HUES6 (cell line): ENCODE results near the gene ARR3.
"Not testable (repeated sequence)": the region's sequence is repeated elsewhere in the genome, so short reads cannot be mapped to it uniquely, and the experiment has no call there.

Experiments
- H3K27ac ChIP-seq: 2 replicates; pipeline ENCODE4 v1.7.0; 2013; ENCODE audit warnings: low read depth, mild to moderate bottlenecking, low read length, inconsistent platforms
- H3K27me3 ChIP-seq: 2 replicates; pipeline ENCODE4 v1.6.1; 2013; ENCODE audit warnings: low read length; ENCODE audit not compliant: control insufficient read depth, insufficient read depth
- H3K36me3 ChIP-seq: 2 replicates; pipeline ENCODE4 v1.6.1; 2013; ENCODE audit warnings: low read length; ENCODE audit not compliant: control insufficient read depth, insufficient read depth
- H3K4me1 ChIP-seq: 2 replicates; pipeline ENCODE4 v1.6.1; 2013; ENCODE audit warnings: low read length; ENCODE audit not compliant: control insufficient read depth, insufficient read depth
- H3K4me3 ChIP-seq: 2 replicates; pipeline ENCODE4 v1.5.1; 2013; ENCODE audit warnings: low read depth, low read length
- H3K9ac ChIP-seq: one replicate; pipeline ENCODE4 v1.6.1; 2013; ENCODE audit warnings: mild to moderate bottlenecking, low read length
- H3K9me3 ChIP-seq: 2 replicates; pipeline ENCODE4 v1.6.1; 2013; ENCODE audit warnings: low read depth, low read length; ENCODE audit not compliant: control insufficient read depth, insufficient read depth

ARR3 gene

DNA sequence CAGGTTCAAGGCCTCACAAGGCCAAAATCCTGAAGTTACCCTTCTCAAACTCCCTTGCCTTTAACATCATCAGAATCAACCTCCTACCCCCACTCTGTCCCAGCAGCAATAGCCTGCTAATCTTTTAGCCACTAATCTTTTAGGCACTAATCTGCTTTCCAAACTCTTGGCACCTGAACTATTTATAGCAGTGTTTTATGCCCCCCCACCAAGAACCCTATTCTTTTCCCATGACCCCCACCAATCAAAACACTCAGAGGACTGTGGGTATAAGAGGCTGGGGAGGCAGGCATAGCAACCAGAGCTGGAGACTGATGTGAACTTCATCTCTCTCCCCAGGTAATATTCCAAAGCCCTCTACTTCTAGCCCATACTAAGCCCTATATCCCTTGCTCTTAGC, at the start of gene ARR3:
TSS of gene ARR3 (plus strand) at position 301 of the 400 bp plus-strand sequence. CDS start 1,052 bp downstream, outside the sequence.
- peaks cover 8% of the 10 kb centered on the region; the same call in 1 of the 2 replicates for H3K27me3 ChIP-seq
- peaks cover 14% of the 10 kb centered on the region; the same call in 1 of the 2 replicates for H3K9me3 ChIP-seq
- no peak within 1 kb of the TSS for H3K4me3 ChIP-seq
- no peaks in the 10 kb centered on the region for H3K36me3 ChIP-seq
- H3K27ac ChIP-seq, result no peak within 1 kb of the TSS
- no peak within 1 kb of the TSS for H3K9ac ChIP-seq
- no peaks in the 10 kb centered on the region for H3K4me1 ChIP-seq

DNA sequence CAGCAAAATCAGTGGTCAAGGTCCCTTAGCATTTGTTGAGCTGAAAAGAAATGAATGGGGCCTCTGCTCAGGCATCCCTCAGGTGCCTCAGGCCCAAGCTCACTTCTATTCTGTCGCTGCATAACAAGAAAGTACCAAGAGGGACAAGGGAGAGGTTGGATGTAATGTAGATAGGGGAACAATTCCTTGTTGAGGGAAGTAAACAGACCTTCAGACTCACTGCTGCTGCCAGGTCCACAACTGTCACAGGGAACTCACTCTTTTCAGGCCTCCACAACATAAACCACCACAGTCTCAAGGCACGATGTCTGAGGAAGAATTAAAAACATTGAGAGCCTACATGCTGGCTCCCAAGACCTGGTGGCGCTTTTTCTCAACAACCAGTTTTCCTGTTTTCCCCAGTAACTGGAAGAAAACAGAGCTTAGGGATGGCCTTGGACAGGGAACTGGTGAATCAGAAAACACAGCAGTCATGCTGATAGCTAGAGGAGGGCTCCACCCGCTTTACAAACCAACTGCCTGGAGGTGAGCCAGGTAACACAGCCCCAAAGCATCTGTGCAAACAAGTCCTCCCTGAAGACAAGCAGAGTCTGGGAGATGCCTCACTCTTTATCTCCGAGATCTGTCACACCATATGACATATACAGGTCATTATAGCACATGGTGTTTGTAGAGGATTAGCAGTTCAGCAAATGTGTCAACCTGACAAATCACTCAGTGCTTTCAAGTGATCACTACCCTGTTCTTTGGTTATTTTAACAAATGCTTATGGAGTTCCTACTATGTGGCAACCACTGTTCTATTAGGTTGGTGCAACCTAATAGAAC, 48.0 kb upstream of the ARR3 start:
- Histone ChIP-seq H3K4me1 (peaks cover 8% of the 10 kb centered on the region; the same call in 1 of the 2 replicates), H3K9me3 (peaks cover 14% of the 10 kb centered on the region), H3K9ac (no peak overlapping the region), H3K36me3 (no peaks in the 10 kb centered on the region), H3K27ac (no peak overlapping the region), H3K4me3 (no peak overlapping the region), H3K27me3 (no peaks in the 10 kb centered on the region)

DNA sequence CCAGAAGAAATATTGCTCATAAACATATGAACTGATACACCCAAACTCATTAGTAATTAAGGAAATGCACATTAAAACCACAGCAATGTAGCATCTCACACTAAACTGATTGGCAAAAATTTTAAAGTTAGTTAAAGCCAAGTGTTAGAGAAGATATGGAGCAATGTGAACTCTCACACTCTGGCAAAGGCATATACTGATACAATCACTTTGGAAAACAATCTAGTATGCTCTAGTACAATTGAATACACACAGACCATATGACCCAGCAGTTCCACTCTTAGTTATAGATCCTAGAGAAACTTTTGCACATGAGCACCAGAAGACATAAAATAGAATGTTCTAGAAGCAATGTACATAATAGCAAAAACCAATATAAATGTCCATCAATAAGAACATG, 42.1 kb upstream of the ARR3 start:
- Histone ChIP-seq H3K27ac (no peak overlapping the region), H3K36me3 (no peaks in the 10 kb centered on the region), H3K4me3 (no peak overlapping the region), H3K9ac (no peak overlapping the region), H3K27me3 (no peaks in the 10 kb centered on the region), H3K4me1 (no peaks in the 10 kb centered on the region), H3K9me3 (peaks cover 10% of the 10 kb centered on the region; the same call in 1 of the 2 replicates)

DNA sequence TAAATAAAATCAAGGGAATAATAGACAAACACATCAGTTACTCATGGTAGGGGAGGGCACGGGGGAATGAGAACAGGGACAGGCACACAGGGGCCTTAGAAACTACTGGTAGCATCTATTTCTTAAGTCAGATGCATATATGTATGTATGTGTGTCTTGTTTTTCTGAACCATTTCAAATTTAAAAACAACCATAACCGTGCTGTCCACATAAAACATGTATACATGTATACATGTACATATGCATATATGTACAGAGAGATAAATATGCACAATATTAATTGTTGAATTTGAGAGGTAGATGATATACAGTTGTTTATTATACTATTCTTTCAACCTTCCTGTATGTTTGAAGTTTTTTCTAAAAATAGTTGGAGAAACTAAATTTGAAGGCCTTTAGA, 41.4 kb upstream of the ARR3 start:
- H3K9me3 ChIP-seq, result peaks cover 12% of the 10 kb centered on the region; the same call in 1 of the 2 replicates
- H3K36me3 ChIP-seq, result no peaks in the 10 kb centered on the region
- H3K27ac ChIP-seq, result no peak overlapping the region
- H3K4me3 ChIP-seq, result no peak overlapping the region
- H3K27me3 ChIP-seq, result no peaks in the 10 kb centered on the region
- H3K9ac ChIP-seq, result no peak overlapping the region
- no peaks in the 10 kb centered on the region for H3K4me1 ChIP-seq

DNA sequence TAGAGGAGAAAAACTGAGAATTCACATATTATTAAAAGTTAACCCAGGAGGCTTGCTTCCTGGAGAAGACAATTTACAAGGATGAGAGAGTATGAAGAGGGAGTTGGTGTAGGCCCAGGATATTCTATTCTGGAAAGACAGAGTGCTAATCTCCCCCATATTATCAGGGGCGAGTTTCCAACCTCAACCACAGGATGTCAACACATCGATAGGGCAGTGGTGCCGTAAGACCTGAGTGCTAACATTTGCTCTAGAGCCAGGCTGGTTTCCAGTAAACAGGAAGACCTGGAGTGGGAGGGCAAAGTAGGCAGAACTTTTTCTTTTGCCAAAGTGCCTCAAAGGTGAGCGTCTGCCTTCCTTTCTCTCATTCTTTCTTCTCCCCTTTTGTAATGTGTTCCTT, 36.5 kb upstream of the ARR3 start:
- Histone ChIP-seq H3K36me3 (no peaks in the 10 kb centered on the region), H3K4me1 (no peaks in the 10 kb centered on the region), H3K27ac (no peak overlapping the region), H3K9me3 (peaks cover 19% of the 10 kb centered on the region; the same call in 1 of the 2 replicates), H3K27me3 (no peaks in the 10 kb centered on the region; the same call in 1 of the 2 replicates), H3K9ac (no peak overlapping the region), H3K4me3 (no peak overlapping the region)

DNA sequence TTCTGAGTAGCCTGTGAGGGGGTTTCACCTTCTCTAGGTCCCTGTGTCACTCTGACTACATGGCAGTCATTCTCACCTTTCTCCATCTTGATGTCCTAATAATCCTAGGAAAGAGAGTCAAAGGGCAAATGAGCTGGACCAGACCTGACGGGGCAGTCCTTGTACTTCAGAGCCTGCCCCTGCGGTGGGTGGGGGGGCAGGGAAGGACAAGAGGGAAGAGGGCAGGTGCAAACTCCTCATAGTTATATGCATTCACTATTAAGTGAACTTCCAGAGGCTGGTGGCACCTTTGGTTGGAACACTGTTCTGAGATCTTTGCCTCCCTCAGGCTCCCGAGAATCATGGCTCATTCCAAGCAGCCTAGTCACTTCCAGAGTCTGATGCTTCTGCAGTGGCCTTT, 33.8 kb upstream of the ARR3 start, which contains the start of gene AWAT1:
TSS of gene AWAT1 (plus strand) at position 301 of the 400 bp plus-strand sequence. CDS start at position 342, 41 bp downstream.
- Histone ChIP-seq H3K9me3 (peaks cover 14% of the 10 kb centered on the region; the same call in 1 of the 2 replicates), H3K9ac (no peak within 1 kb of the TSS), H3K27ac (no peak within 1 kb of the TSS), H3K36me3 (no peaks in the 10 kb centered on the region), H3K4me3 (no peak within 1 kb of the TSS), H3K4me1 (no peaks in the 10 kb centered on the region), H3K27me3 (no peaks in the 10 kb centered on the region; the same call in 1 of the 2 replicates)

GRCh38 chrX:70240751-70241150, 27.4 kb upstream of the ARR3 start:
- Histone ChIP-seq H3K27ac (no peak overlapping the region), H3K9ac (no peak overlapping the region), H3K9me3 (peaks cover 6% of the 10 kb centered on the region; the same call in 1 of the 2 replicates), H3K36me3 (no peaks in the 10 kb centered on the region), H3K27me3 (no peaks in the 10 kb centered on the region), H3K4me3 (no peak overlapping the region), H3K4me1 (no peaks in the 10 kb centered on the region; the same call in 1 of the 2 replicates)

- Histone ChIP-seq H3K9ac (no peak overlapping the region), H3K4me1 (no peaks in the 10 kb centered on the region; the same call in 1 of the 2 replicates), H3K27me3 (no peaks in the 10 kb centered on the region), H3K4me3 (no peak overlapping the region), H3K9me3 (peaks cover 5% of the 10 kb centered on the region; the same call in 1 of the 2 replicates), H3K27ac (no peak overlapping the region), H3K36me3 (no peaks in the 10 kb centered on the region)
These were observed 26.6 kb upstream of the ARR3 start for GRCh38 chrX:70241501-70241900.

- H3K9me3 ChIP-seq, H3K27ac ChIP-seq, H3K4me3 ChIP-seq, H3K9ac ChIP-seq, H3K36me3 ChIP-seq, H3K27me3 ChIP-seq, H3K4me1 ChIP-seq: not testable (repeated sequence)
These were observed 24.5 kb upstream of the ARR3 start for GRCh38 chrX:70243601-70244000.

GRCh38 chrX:70244881-70245280, 23.3 kb upstream of the ARR3 start:
- Histone ChIP-seq H3K9ac (no peak overlapping the region), H3K27me3 (no peaks in the 10 kb centered on the region), H3K4me1 (no peaks in the 10 kb centered on the region; the same call in 1 of the 2 replicates)

GRCh38 chrX:70247252-70247651, 20.9 kb upstream of the ARR3 start:
- H3K9me3 ChIP-seq, result peaks cover under 1% of the 10 kb centered on the region; the same call in 1 of the 2 replicates
- H3K9ac ChIP-seq, result no peak overlapping the region
- no peaks in the 10 kb centered on the region for H3K36me3 ChIP-seq
- H3K4me3 ChIP-seq, result no peak overlapping the region
- no peak overlapping the region for H3K27ac ChIP-seq
- no peaks in the 10 kb centered on the region for H3K27me3 ChIP-seq
- H3K4me1 ChIP-seq, result no peaks in the 10 kb centered on the region; the same call in 1 of the 2 replicates

More at GRCh38 chrX:70244881-70245280, 23.3 kb upstream of the ARR3 start:
- Histone ChIP-seq H3K36me3 (no peaks in the 10 kb centered on the region), H3K27ac (no peak overlapping the region), H3K9me3 (peaks cover 5% of the 10 kb centered on the region; the same call in 1 of the 2 replicates), H3K4me3 (no peak overlapping the region)
